HL-60 (cell line): ENCODE results near the gene PDE8A.

Experiments
- CTCF ChIP-seq: IDR thresholded peaks from one replicate; pipeline ENCODE4 v1.5.1; 2011; ENCODE audit warnings: low read length, control low read depth, inconsistent platforms; ENCODE audit not compliant: insufficient read depth
- GABPA ChIP-seq: IDR thresholded peaks from 2 replicates; pipeline ENCODE4 v1.6.1; 2012; ENCODE audit warnings: low read depth

GRCh38 chr15:85167568-85167967 lies 185.9 kb downstream of the PDE8A start:
- TF ChIP-seq GABPA (no peak), CTCF (no peak)
